ENCODE measurements around the gene OR5M3.

DNA sequence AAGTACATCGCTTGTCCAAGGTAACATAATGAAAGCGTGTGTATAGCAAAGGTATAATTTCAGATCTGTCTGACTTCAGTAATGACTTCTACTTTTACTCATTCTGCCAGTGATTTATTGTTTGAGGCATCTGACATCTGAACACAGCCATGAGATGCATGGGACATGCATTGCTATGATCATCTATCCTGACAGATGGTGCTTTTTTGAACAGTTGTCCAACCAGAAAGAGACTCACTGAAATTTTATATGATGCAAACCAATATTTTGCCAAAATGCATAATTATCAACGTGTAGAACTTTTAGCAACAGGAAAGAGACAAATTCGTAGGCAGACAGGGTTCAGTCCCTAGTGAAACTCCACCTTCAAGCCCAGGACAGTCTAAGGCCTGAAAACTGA, 19.6 kb downstream of the OR5M3 start:
- TF ChIP-seq CTCF (conservative IDR thresholded peaks at IDR 0.05; ENCODE audit: low read length) = no peak
- TF ChIP-seq EZH2phosphoT487 (IDR thresholded peaks at IDR 0.05; ENCODE audit: borderline replicate concordance) = no peak
